ENCODE measurements around the gene EIF3CL.
"Not testable (repeated sequence)": the region's sequence is repeated elsewhere in the genome, so short reads cannot be mapped to it uniquely, and the experiment has no call there.

The EIF3CL gene

DNA sequence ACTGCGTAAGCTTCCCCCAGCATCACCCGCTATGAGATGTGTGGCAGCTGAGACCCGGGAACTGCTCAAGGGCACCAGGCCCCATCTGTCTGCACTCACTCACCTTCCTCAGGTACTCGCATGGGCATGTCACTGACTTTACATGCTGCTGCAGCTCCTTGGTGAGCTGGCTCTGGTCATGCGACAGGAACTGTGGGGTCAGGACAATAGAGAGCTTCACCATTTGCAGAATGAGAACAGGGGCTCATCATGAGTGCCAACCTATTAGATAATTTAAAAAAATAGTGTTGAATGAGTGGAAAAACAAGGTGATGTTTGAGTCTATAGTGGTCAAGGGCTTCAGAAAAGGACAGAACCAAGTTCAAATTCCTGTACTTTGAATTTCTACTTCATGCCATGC, 41.0 kb downstream of the EIF3CL start:
- in situ Hi-C loops (cut with MboI; ENCODE audit: low sequenced_read_pairs) = not testable (repeated sequence)

DNA sequence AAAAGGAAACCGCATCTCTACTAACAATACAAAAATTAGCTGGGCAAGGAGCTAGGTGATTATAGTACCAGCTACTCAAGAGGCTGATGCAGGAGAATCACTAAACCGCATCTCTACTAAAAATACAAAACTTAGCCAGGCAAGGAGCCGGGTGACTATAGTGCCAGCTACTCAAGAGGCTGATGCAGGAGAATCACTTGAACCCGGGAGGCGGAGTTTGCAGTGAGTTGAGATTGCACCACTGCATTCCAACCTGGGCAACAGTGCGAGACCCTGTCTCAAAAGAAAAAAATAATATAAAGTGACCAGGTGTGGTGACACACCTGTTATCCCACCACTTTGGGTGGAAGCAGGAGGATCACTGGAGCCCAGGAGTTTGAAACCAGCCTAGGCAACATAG, 65.4 kb downstream of the EIF3CL start:
- in situ Hi-C loops (cut with MboI; ENCODE audit: low sequenced_read_pairs) = not testable (repeated sequence)

DNA sequence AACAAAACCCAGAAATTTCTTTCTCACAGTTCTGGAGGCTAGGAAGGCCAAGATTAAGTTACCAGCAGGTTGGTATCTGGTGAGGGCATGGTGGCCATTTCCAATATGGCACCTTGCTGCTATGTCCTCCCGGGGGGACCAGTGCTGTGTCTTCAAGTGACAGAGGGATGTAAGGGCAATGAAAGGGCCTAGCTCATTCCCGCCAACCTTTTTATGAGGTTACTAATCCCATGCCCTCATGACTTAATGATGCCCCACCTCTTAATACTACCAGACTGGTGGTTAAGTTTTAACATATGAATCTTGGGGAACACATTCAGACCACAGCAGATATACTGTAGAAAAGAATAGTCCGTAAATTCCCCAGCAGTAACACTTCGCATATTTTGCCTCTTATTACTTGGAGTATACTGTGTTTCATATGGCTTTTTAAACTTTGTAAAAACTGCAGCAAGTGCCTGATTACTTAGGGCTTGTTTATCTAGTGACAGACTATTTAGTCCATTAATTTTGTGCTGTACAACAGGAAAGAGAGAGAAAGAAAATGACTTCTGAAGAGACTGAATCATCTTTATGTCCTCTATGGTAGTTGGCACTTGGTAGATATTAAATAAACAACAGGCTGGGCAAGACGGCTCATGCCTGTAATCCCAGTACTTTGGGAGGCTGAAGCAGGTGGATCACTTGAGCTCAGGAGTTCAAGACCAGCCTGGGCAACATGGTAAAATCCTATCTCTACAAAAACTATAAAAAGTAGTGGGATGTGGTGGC, 66.5 kb downstream of the EIF3CL start:
- in situ Hi-C loops (cut with MboI; ENCODE audit: low sequenced_read_pairs) = not testable (repeated sequence)

DNA sequence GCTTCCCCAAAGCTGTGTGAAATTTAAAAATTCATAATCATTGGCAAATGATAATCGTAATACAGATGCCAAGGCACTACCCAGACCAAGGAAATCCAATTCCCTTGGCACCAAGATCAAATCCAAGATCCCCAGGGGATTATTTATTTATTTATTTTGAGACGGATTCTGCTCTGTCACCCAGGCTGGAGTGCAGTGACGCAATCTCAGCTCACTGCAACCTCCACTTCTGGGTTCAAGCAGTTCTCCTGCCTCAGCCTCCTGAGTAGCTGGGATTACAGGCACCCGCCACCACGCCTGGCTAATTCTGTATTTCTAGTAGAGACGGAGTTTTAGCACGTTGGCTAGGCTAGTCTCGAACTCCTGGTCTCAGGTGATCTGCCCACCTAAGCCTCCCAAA, 68.0 kb downstream of the EIF3CL start:
- in situ Hi-C loops (cut with MboI; ENCODE audit: low sequenced_read_pairs) = not testable (repeated sequence)

DNA sequence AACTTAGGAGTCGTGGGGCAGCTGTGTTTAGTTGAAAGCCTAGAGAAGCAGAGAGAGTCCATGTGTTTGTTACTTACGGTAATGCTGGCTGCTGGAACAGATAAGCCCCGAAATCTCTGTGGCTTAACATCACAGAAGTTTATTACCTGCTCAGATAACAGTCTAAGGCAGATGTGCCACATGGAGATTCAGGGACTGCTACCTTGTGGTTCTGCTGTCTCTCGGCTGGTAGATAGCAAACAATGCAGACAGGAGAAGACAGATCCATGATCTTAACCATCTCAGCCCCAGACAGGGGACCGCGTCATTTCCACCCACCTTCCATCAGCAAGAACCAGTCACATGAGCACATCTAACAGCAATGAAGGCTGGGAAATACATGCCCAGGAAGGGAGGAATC, 71.0 kb downstream of the EIF3CL start:
- in situ Hi-C loops (cut with MboI; ENCODE audit: low sequenced_read_pairs) = not testable (repeated sequence)

DNA sequence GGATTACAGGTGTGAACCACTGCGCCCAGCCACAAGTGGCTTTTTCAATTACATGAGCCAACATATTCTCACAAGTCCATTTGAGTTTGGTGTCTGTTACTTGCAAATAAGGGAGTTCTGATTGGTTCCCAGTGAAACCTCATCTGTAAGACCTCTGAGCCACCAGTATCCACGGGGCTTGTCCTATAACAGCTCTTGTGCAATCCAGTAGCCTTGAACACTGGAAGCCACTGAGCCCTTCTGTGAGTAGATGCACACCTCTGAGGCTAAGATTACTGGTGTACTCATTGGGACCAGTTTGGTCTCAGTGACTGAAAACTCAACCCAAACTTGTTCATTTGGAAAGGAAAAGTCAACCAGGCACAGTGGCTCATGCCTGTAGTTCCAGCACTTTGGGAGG, 72.7 kb downstream of the EIF3CL start:
- in situ Hi-C loops (cut with MboI; ENCODE audit: low sequenced_read_pairs) = not testable (repeated sequence)

DNA sequence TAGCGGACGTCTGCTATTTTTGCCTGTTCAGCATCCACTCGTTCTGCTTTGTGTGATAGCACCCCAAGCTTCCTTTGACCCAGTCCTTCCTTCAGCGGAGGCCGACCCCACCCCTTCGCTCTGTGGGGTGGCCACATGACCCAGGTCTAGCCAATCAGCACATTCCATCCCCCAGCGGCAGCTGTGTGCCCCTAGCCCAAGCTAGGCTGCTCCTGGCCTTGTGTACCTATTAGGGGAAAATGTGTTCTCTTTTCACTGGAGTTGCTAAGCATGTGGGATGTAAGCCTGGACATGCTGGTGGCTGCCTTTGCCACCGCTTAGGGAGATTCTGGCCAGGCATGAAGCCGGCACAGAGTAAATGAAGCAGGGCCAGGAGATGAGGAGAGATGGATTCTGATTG, 73.4 kb downstream of the EIF3CL start:
- in situ Hi-C loops (cut with MboI; ENCODE audit: low sequenced_read_pairs) = not testable (repeated sequence)

Measured in HL-60/S4 treated with phorbol 12-myristate 13-acetate at 8.2 ng/mL for 4 days and 3 days (cell line).